Adrenal gland (tissue), 12 donors: ENCODE results near the gene CDC34. TPM values are rescaled to one million over a fixed set of nuclear protein-coding genes. Genes with fewer than 3 reads are reported as not detected.

Source experiments
- DNase-seq, 7 donors: peaks; one replicate each; pipeline ENCODE4 v3.0.0-alpha.2; 2019 to 2020
- H3K27ac ChIP-seq, 5 donors: fragments of 200-600 bp; sonication (generic) in 4 of 5; 1 replicate in 3 of 5; 2 replicates in 2 of 5; pipeline versions ENCODE4 v1.5.1 to v1.8.0; 2016 to 2020; ENCODE audit warnings: mild to moderate bottlenecking in 1 of 5
- H3K27me3 ChIP-seq: fragments of 200-600 bp; 2 replicates; pipeline ENCODE4 v1.8.0; 2021
- H3K36me3 ChIP-seq, 2 donors: fragments of 200-600 bp; replicated peaks in 1 of 2; 1 replicate in 1 of 2; 2 replicates in 1 of 2; pipeline versions ENCODE4 v1.5.1 to v1.8.0; 2018 to 2022
- H3K4me1 ChIP-seq, 2 donors: fragments of 200-600 bp; replicated peaks in 1 of 2; 1 replicate in 1 of 2; 2 replicates in 1 of 2; pipeline versions ENCODE4 v1.5.1 to v1.8.0; 2018 to 2021
- H3K4me3 ChIP-seq, 4 donors: fragments of 200-600 bp; sonication (generic) in 3 of 4; one replicate each; pipeline ENCODE4 v1.5.1; 2016 to 2018
- H3K9me3 ChIP-seq, 3 donors: fragments of 200-600 bp; sonication (generic) in 1 of 3; replicated peaks in 1 of 3; 1 replicate in 2 of 3; 2 replicates in 1 of 3; pipeline versions ENCODE4 v1.5.1 to v1.8.0; 2016 to 2021
- CTCF ChIP-seq, 6 experiments: fragments of 450-650 bp in 4 of 6; fragments of 200-600 bp in 2 of 6; sonication (generic) in 1 of 6; IDR thresholded peaks; 1 replicate in 5 of 6; 2 replicates in 1 of 6; pipeline versions ENCODE4 v1.5.1 to v1.8.0; 2016 to 2021; ENCODE audit warnings: antibody characterized with exemption in 6 of 6, mild to moderate bottlenecking in 2 of 6, moderate library complexity in 1 of 6
- POLR2A ChIP-seq, 2 donors: fragments of 450-650 bp; IDR thresholded peaks; one replicate each; pipeline ENCODE4 v1.6.1; 2017; ENCODE audit warnings: antibody characterized with exemption in 2 of 2, mild to moderate bottlenecking in 2 of 2, moderate library complexity in 1 of 2
- WGBS, 4 donors: extraction: QIAGEN DNeasy Blood & Tissue Kit in 2 of 4; methylation state at CpG; one replicate each; pipeline versions ENCODE4 v1.1.5 to v1.1.7; 2013 to 2017; 5-methylcytosine and 5-hydroxymethylcytosine counted together
- intact Hi-C, 2 donors: fragments of 100-400 bp; cut with DNase I; formaldehyde crosslinking; loops; one replicate each; pipeline versions ENCODE4 v1.14.1 to v1.15.0; 2022 to 2023
- polyA plus RNA-seq, 3 donors: library from polyadenylated mRNA; stranded (reverse); fragments of 200-250 nt in 2 of 3; fragments of 350-450 nt in 1 of 3; fragmentation: Illumina TruSeq in 1 of 3; extraction: RNeasy Lipid Tissue Mini Kit (QIAGEN cat#74804) in 1 of 3; gene quantifications; one replicate each; pipeline ENCODE4 v1.2.3, GENCODE V29; 2013 to 2014
- total RNA-seq, 9 donors: library from RNA; depleted of rRNA in 4 of 9; stranded (reverse); fragments of >200 nt in 4 of 9; fragments of 120-200 nt in 1 of 9; fragmentation: NEBNext Ultra II Directional in 1 of 9; extraction: Animal tissue kit (Norgen Biotek cat#: 25700) in 1 of 9; gene quantifications; one replicate each; pipeline versions ENCODE4 v1.1.0 to v1.2.4, GENCODE V29; 2013 to 2023
- donor health status: healthy with polysubstance abuse.
- donor health status: Bipolar disorder and iron deficiency.
- donor health status: DM: yes; HTN: yes; CAD: no.
- donor health status: DM: no; HTN: no; CAD: no.
- donor health status: DM: no; HTN: no; CAD: no.
- donor health status: DM: yes; HTN: yes; CAD: no.

Gene CDC34
- total and polyA plus RNA-seq, 12 donors: 22.2 to 151 (median 64.9) TPM

- Histone ChIP-seq H3K27ac (no peak overlapping the region), H3K36me3 (no peaks in the 10 kb centered on the region), H3K4me1 (peaks cover 9 to 17% of the 10 kb centered on the region in 2 donors), H3K27me3 (no peaks in the 10 kb centered on the region), H3K9me3 (no peaks in the 10 kb centered on the region), H3K4me3 (no peak overlapping the region)
- 86 to 100% (median 90%) methylated on average over 2 to 14 of the region's 14 CpGs for WGBS, 4 donors
- DNase-seq: peak in 1 of 7 donors; percentile 21
- intact Hi-C loops: no loop called here
- TF ChIP-seq CTCF (IDR thresholded peaks at IDR 0.05) (no peak), POLR2A (IDR thresholded peaks at IDR 0.05) (no peak)
These were observed 26.9 kb upstream of the CDC34 start for GRCh38 chr19:504616-505015.

- Histone ChIP-seq H3K9me3 (no peaks in the 10 kb centered on the region), H3K36me3 (no peaks in the 10 kb centered on the region), H3K4me1 (peaks cover 9 to 29% of the 10 kb centered on the region in 2 donors), H3K27ac (peak overlapping the region; percentile 51 to 92 (median 89)), H3K4me3 (peak overlapping the region in 2 of 4 donors; percentile 59 to 88), H3K27me3 (no peaks in the 10 kb centered on the region)
- intact Hi-C loops: no loop called here
- TF ChIP-seq CTCF (IDR thresholded peaks at IDR 0.05) (peak; percentile 89 to 99 (median 97)), POLR2A (IDR thresholded peaks at IDR 0.05) (no peak)
- DNase-seq: peak; percentile 98 to 100 (median 100)
- WGBS, 4 donors: 3 to 5% (median 4%) methylated on average over 23 to 48 of the region's 48 CpGs
These were observed 24.9 kb upstream of the CDC34 start for GRCh38 chr19:506404-507285.

- peak in 6 of 7 donors; percentile 69 to 78 (median 72) for DNase-seq
- Histone ChIP-seq H3K36me3 (no peaks in the 10 kb centered on the region), H3K4me1 (peaks cover 9 to 29% of the 10 kb centered on the region in 2 donors), H3K9me3 (no peaks in the 10 kb centered on the region), H3K4me3 (peak within 1 kb of the TSS; percentile 68 to 98 (median 86)), H3K27ac (peak within 1 kb of the TSS; percentile 51 to 92 (median 89)), H3K27me3 (no peaks in the 10 kb centered on the region)
- TF ChIP-seq POLR2A (IDR thresholded peaks at IDR 0.05): peak in 1 of 2 donors; percentile 28
- peak in 2 of 6 experiments; percentile 6 to 32 for TF ChIP-seq CTCF (IDR thresholded peaks at IDR 0.05)
- WGBS, 4 donors: 0 to 1% (median 0%) methylated on average over 8 to 81 of the region's 81 CpGs
- intact Hi-C loops: no loop called here
These were observed 24.0 kb upstream of the CDC34 start, which contains the start of gene TPGS1 for GRCh38 chr19:507286-508203. TSS of gene TPGS1 (plus strand) at chr19:507497. CDS start at chr19:507507, 10 bp downstream.
